Measurements from ENCODE around the gene ANO4. TPM values are rescaled to one million over a fixed set of nuclear protein-coding genes. Genes with fewer than 3 reads are reported as not detected.

ANO4 gene
- under 1 TPM in 1 of 4 donors, not detected in 3; 0.10 TPM for total RNA-seq

DNA sequence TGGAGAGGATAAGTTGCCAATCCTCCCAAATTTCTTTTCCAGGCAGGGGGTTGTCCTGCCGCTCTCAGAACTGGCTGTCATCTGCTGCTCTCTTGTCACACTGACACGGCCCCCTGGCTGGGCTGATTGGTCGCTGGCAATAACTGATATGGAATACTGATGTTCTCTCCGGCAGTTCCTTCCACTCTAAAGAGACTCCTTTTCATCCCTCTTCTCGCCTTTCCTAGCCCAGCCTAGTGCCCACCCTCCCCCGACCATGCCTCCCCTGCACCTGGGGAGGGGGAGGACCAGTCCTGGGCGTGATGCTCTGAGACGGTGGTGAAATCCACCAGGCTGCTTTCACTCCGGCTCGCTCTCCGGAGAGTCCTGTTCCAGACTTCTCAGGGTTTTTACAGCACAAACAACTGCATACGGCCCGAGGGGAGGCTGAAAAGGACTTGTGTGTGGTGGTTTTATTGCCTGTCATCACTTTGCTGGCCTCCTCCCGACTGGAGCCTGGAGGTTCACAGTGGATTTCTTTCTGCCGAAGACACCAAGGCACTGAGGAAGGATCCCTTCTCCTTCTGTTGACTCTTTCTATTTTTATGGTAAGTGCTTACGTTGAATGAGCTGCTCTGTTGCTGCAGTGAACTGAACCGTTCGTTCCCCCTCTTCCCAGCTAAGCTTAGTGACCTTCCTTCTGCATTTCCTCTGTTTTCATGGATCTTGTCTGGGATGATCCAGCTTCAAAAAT, at the start of gene ANO4:
Gene ANO4, plus strand, starts transcription at position 336 of the 733 bp plus-strand sequence. CDS start 107,010 bp downstream, outside the sequence.
- no peaks in the 10 kb centered on the region for H3K36me3 ChIP-seq
- no peak for DNase-seq
- in situ Hi-C loops (cut with MboI; ENCODE audit: low sequenced_read_pairs in 4 of 4): no loop called here
- H3K4me3 ChIP-seq: no peak within 1 kb of the TSS
- no peaks in the 10 kb centered on the region for H3K4me1 ChIP-seq
- no peaks in the 10 kb centered on the region for H3K27me3 ChIP-seq
- no peak for ATAC-seq
- TF ChIP-seq POLR2A (IDR thresholded peaks at IDR 0.05): no peak
- TF ChIP-seq, protein P1, sequence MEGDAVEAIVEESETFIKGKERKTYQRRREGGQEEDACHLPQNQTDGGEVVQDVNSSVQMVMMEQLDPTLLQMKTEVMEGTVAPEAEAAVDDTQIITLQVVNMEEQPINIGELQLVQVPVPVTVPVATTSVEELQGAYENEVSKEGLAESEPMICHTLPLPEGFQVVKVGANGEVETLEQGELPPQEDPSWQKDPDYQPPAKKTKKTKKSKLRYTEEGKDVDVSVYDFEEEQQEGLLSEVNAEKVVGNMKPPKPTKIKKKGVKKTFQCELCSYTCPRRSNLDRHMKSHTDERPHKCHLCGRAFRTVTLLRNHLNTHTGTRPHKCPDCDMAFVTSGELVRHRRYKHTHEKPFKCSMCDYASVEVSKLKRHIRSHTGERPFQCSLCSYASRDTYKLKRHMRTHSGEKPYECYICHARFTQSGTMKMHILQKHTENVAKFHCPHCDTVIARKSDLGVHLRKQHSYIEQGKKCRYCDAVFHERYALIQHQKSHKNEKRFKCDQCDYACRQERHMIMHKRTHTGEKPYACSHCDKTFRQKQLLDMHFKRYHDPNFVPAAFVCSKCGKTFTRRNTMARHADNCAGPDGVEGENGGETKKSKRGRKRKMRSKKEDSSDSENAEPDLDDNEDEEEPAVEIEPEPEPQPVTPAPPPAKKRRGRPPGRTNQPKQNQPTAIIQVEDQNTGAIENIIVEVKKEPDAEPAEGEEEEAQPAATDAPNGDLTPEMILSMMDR (IDR thresholded peaks at IDR 0.05 in 4 of 5, conservative IDR thresholded peaks at IDR 0.05 in 1 of 5): no peak
- intact Hi-C loops (cut with DNase I; ENCODE audit: low total_unique reads): no loop called here
- H3K9me3 ChIP-seq: no peaks in the 10 kb centered on the region
- H3K27ac ChIP-seq: no peak within 1 kb of the TSS

GRCh38 chr12:100745378-100746071, 49.1 kb upstream of the ANO4 start:
- H3K36me3 ChIP-seq: no peaks in the 10 kb centered on the region
- intact Hi-C loops (cut with DNase I; ENCODE audit: low total_unique reads) (no loop called here), in situ Hi-C loops (cut with MboI; ENCODE audit: low sequenced_read_pairs in 4 of 4) (loop anchor here in 2 of 4 donors (25.0 kb wide), 1 partner anchor 508 kb away; no protein-coding TSS in a partner anchor)
- no peaks in the 10 kb centered on the region for H3K4me1 ChIP-seq
- H3K27me3 ChIP-seq: no peaks in the 10 kb centered on the region
- ATAC-seq (no peak), DNase-seq (no peak)
- TF ChIP-seq POLR2A (IDR thresholded peaks at IDR 0.05): no peak
- TF ChIP-seq, protein P1 (IDR thresholded peaks at IDR 0.05 in 4 of 5, conservative IDR thresholded peaks at IDR 0.05 in 1 of 5): no peak
- H3K9me3 ChIP-seq: no peaks in the 10 kb centered on the region
- no peak overlapping the region for H3K27ac ChIP-seq
- H3K4me3 ChIP-seq: no peak overlapping the region

DNA sequence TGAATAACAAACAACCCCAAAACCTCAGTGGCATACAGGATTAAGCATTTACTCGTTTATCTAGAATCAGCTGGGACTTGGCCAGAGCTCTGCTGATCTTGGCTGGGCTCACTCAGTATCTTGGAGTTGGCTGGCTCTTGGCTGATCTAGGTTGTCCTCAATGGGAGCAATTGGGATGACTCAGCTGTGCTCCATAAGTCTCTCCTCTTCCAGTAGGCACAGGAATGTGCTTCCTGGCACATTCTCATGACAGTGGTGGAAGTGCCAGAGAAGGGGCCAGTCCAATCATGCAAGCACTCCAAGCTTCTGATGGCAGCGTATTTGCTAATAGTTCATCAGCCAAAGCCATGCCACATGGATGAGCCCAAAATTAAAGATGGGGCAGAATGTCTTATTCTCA, 41.7 kb upstream of the ANO4 start:
- TF ChIP-seq POLR2A (IDR thresholded peaks at IDR 0.05): no peak
- TF ChIP-seq, protein P1 (IDR thresholded peaks at IDR 0.05 in 4 of 5, conservative IDR thresholded peaks at IDR 0.05 in 1 of 5): no peak
- intact Hi-C loops (cut with DNase I; ENCODE audit: low total_unique reads) (no loop called here), in situ Hi-C loops (cut with MboI; ENCODE audit: low sequenced_read_pairs in 4 of 4) (no loop called here)
- H3K36me3 ChIP-seq: no peaks in the 10 kb centered on the region
- H3K4me1 ChIP-seq: no peaks in the 10 kb centered on the region
- DNase-seq: no peak
- no peaks in the 10 kb centered on the region for H3K27me3 ChIP-seq
- no peak overlapping the region for H3K27ac ChIP-seq
- H3K4me3 ChIP-seq: no peak overlapping the region
- ATAC-seq: no peak
- H3K9me3 ChIP-seq: no peaks in the 10 kb centered on the region

- Histone ChIP-seq H3K4me1 (no peaks in the 10 kb centered on the region), H3K27me3 (no peaks in the 10 kb centered on the region), H3K9me3 (no peaks in the 10 kb centered on the region), H3K36me3 (no peaks in the 10 kb centered on the region), H3K27ac (no peak overlapping the region), H3K4me3 (no peak overlapping the region)
- intact Hi-C loops (cut with DNase I; ENCODE audit: low total_unique reads): no loop called here
- ATAC-seq (no peak), DNase-seq (no peak)
- in situ Hi-C loops (cut with MboI; ENCODE audit: low sequenced_read_pairs in 4 of 4): no loop called here
- TF ChIP-seq, protein P1 (IDR thresholded peaks at IDR 0.05 in 4 of 5, conservative IDR thresholded peaks at IDR 0.05 in 1 of 5): no peak
Observed at GRCh38 chr12:100753837-100754236, 40.7 kb upstream of the ANO4 start.

Data from gastrocnemius medialis (tissue), 4 donors.